Measurements from ENCODE around the gene HECTD4.
"Not testable (repeated sequence)": the region's sequence is repeated elsewhere in the genome, so short reads cannot be mapped to it uniquely, and the experiment has no call there.

Gene HECTD4

DNA sequence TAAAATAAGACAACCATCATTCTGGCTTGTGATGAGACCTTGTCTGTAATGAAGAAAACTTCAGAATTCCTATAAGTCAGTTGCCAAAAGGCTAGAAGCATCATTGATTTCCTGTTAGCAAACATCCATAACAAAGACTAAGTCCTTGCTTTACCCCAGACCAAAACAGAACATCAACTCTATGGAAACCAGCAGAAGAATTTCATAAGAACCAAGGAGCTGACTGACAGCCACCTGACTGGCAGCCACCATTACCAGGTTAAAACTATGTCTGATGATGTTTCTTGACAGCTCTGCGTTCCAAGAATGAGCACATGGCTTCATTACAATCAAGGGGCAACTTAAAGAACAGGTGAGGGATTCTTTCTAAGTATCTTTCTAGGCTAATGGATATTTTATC is 29.3 kb downstream of the HECTD4 start:
- DNase-seq: peak; percentile 42 to 52
- TF ChIP-seq POLR2A (IDR thresholded peaks at IDR 0.05; ENCODE audit: low read length): no peak
- no peak for TF ChIP-seq GATA1 (IDR thresholded peaks at IDR 0.05; ENCODE audit: low read depth, low read length)

DNA sequence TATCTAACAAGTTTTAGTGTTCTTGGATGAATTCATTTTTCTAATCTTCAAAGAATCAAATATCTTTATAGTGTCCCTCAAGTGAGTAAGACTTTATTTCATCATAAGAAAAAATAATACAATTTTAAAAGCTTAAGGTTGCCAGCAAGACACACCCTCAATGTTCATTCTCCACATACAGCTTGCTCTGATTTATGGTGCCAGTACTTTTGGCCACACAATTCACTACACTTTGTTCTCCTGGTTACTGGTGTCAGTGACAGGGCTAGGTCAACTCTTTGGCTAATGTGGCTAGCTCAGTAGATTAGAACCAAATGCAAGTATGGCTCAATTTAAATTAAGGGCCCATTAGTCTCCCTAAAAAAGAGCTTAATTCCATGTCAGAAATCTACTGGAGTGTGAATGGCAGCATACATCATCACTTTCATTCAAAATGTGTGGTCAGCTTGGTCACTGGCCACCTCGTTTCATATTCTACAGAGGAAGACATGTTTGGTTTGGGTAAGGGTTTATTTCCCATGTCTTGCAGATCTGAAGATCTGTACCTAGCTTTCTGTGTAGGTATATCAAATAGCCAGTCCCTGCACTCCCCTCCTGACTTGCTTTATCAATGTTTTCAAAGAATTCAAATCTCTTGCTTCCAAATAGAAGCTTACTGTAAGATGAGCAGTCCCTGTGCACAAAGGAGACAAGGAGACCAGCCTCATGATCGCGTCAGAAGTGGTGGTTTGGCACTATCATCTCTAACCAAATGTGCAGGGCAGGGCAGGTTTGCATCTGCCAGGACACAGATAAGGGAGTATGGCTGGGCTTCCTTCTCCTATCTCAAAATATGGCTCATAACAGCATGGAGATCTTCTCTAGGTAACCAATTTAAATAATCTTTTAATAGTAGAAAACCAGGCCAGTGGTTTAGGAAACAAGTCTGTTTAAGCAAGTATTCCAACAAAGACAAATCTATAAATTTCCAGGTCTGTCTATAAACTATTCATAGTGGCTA is 31.3 kb downstream of the HECTD4 start:
- peak; percentile 39 for TF ChIP-seq POLR2A (IDR thresholded peaks at IDR 0.05; ENCODE audit: low read length)
- TF ChIP-seq GATA1 (IDR thresholded peaks at IDR 0.05; ENCODE audit: low read depth, low read length): peak; percentile 96
- peak; percentile 96 to 99 for DNase-seq

DNA sequence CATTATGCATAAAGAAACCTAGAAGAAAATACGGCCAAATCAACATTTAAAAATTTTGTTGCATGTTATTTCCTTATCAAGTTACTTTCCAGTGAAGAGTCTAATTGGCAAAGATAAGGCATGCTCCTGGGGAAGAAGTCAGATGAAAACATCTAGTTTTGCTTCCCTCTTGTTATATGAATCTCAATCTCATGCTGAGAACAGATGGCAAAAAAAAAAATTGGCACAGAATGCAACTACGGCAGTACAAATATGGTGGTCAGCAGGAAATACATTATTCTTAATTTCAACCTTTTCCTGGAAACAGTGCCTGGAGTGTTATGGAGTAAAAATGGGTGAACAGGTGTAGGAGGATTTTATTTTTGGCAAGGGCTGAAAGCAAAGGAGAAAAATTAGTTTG is 32.8 kb downstream of the HECTD4 start:
- peak; percentile 63 to 66 for DNase-seq

DNA sequence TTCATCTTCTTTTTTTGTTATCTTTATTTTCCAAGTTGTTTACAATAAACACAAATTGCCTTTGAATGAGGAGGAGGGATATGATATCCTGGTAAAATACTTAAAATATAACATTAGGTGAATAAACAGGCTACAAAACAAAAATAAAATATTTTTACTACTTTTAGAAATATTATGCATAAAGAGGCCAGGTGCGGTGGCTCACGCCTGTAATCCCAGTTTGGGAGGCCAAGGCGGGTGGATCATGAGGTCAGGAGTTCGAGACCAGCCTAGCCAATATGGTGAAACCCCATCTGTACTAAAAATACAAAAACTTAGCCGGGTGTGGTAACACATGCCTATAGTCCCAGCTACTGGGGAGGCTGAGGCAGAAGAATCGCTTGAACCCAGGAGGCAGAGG is 33.3 kb downstream of the HECTD4 start:
- not testable (repeated sequence) for DNase-seq

More for the DNA sequence above, 32.8 kb downstream of the HECTD4 start:
- TF ChIP-seq POLR2A (IDR thresholded peaks at IDR 0.05; ENCODE audit: low read length): no peak

DNA sequence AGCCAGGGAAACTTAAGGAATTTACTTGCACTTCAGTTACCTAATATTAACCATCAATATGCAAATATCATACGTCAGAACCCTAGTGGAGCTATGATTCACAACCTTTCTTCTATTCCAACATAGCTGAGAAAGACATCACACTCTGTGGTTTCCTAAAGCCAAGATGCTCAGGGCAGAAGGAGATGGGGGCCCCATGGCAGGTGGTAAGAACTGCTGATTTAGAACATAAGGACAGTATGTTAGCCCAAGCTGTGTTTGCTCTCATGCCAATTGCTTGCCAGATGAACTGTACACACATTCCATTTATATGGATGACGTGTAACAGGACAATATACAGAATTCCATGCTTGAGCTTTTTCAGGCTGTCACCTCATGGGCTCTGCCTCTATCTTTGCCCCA is 34.6 kb downstream of the HECTD4 start:
- no peak for DNase-seq
- TF ChIP-seq GATA1 (IDR thresholded peaks at IDR 0.05; ENCODE audit: low read depth, low read length) (no peak), POLR2A (IDR thresholded peaks at IDR 0.05; ENCODE audit: low read length) (no peak)

DNA sequence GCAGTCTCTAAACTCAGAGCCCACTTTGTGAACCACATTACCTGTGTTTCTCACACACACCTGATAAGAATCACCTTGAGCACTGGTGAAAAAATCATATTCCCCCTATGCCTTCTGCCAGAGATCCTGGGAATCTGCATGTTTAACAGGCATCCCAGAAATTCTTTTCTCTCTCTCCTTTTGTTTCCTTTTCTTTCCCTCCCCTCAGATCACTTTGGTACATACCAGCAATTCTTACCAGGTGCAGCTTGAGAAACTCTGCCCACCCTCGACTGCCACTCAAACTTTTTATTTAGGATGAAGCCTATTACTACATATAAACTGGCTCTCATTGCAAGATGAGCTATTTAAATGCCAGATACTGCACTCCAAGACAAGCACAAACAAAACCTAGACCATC is 36.0 kb downstream of the HECTD4 start:
- TF ChIP-seq GATA1 (IDR thresholded peaks at IDR 0.05; ENCODE audit: low read depth, low read length): no peak
- TF ChIP-seq POLR2A (IDR thresholded peaks at IDR 0.05; ENCODE audit: low read length): no peak
- DNase-seq: no peak

DNA sequence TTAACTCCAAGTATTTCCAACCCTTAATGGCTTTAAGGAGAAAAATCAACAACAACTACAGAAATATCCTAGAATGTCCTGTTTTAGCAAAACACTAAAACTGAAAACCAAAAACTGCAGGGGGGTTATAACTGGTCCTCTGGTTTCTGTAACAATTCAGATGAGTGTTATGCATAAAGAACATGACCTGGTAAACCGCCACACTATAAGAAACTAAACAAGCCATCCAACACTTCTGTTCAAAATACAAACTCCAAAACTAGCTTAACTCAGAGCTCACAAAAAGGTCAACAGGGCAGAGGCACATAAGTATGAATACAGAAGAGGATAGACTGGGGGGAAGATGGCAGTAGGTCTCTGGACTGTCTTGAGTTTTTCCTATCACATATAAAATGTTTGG is 38.0 kb downstream of the HECTD4 start:
- TF ChIP-seq POLR2A (IDR thresholded peaks at IDR 0.05; ENCODE audit: low read length) (no peak), GATA1 (IDR thresholded peaks at IDR 0.05; ENCODE audit: low read depth, low read length) (no peak)
- no peak for DNase-seq

DNA sequence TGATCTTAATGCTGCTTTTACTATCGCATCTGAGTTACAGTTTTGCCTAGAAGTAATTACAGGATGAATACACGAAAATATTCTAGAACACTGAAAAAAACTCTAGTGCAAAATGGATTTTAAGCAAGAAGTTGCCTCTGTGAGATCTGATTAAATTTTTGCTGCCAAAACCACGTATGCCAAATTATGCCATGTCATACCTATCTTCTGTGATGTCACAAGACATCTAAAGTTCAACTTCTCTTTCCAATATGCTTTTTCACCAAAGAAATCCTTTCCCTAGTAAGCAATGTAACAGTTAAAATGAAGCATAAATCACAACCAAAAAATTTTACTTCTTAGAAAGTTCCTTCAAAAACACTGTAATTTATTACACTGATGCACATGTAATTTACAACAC is 39.6 kb downstream of the HECTD4 start:
- TF ChIP-seq POLR2A (IDR thresholded peaks at IDR 0.05; ENCODE audit: low read length): no peak
- no peak for TF ChIP-seq GATA1 (IDR thresholded peaks at IDR 0.05; ENCODE audit: low read depth, low read length)
- DNase-seq: peak; percentile 85 to 89

DNA sequence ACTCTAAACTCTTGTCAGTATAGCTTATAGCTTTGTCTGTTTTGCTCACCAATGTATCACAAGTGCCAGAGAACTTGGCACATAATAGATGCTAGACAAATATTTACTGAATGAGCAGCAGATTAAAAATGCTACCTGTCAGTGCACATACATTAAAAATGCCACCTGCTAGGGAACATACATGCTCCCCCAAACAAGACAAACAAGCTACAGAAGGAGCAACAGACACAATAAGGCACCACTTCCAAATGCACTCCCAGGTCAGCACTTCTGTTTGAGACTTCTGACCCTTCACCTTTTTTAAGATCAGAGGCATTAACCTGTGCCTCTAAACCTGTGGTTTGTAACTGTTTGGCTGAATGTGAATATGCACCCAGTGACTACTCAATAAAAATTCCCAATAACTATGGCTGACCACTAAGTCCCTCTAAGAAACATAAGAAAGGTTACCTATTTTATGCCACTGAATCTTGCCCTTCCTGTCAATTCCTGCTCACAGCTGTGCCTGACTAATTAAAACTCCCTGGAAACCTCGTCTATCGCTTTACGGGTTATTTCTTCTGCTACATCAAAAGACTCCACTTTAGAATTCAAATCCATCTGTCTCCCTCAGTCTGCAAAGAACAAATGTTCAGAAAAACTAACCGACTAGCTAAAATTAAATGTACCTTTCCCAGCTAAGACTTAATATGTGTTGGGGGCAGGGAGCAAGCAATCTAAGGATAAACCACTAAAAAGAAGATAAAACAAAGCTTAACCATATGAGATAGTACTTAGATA is 41.0 kb downstream of the HECTD4 start:
- DNase-seq: no peak
- TF ChIP-seq GATA1 (IDR thresholded peaks at IDR 0.05; ENCODE audit: low read depth, low read length): no peak
- no peak for TF ChIP-seq POLR2A (IDR thresholded peaks at IDR 0.05; ENCODE audit: low read length)

DNA sequence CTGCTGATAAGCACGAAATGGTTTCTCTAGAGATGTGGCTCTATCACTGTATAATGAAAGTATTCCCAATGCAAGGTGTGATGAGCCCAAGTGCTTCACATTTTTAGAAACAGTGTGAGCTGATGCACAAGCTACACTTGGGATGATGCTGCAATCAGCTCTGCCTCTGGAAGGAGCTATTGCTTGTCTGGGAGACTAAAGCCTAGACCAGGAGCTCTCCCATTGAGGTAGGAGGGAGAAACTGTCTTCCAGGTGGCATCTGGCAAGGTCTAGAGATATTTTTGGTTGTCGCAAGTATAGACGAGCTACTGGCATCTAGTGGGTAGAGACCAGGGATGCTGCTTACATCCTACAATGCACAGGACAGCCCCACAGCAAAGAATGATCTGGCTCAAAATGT is 42.0 kb downstream of the HECTD4 start:
- peak in 1 of 2 experiments; percentile 35 for DNase-seq
- TF ChIP-seq POLR2A (IDR thresholded peaks at IDR 0.05; ENCODE audit: low read length) (no peak), GATA1 (IDR thresholded peaks at IDR 0.05; ENCODE audit: low read depth, low read length) (no peak)

DNA sequence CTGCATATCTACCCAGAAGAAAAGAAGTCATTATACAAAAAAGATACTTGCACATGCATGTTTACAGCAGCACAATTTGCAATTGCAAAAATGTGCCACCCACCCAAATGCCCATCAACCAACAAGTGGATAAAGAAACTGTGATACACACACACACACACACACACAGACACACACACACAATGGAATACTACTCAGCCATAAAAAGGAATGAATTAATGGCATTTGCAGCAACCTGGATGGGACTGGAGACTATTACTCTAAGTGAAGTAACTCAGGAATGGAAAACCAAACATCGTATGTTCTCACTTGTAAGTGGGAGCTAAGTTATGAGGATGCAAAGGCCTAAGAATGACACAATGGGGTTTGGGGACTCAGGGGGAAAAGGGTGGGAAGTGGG is 47.2 kb downstream of the HECTD4 start:
- DNase-seq: not testable (repeated sequence)

DNA sequence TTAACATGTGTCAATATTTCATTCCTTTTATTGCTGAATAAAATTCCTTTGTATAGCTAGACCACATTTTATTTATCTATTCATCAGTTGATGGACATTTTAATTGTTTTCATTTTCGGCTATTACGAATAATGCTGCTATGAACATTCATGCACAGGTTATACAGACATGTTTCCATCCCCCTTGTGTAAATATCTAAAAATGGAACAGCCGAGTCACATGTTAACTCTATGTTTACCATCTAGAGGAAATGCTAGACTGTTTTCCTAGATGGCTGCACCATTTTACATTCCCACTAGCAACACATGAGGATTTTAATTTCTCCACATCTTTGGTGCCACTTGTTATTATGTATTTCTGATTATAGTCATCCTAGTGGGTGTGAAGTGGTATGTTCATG is 49.2 kb downstream of the HECTD4 start:
- no peak for DNase-seq
- TF ChIP-seq POLR2A (IDR thresholded peaks at IDR 0.05; ENCODE audit: low read length) (no peak), GATA1 (IDR thresholded peaks at IDR 0.05; ENCODE audit: low read depth, low read length) (no peak)

DNA sequence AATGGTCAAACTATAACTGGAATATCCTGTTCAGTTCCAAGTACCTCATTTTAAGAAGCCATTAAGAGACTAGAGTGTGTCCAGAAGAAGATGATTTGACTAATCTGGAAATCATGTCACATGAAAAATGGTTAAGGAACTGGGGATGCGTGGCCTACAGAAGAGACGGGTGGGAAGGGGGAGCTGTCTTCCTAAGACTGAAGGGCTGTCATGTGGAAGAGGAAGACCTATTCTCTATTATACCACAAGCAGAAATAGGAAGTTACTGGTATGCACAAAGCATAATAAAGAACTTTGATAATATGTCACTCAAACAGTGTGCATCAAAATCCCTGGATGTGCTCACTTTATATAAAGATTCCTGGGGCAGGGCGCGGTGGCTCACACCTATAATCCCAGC is 50.3 kb downstream of the HECTD4 start:
- no peak for TF ChIP-seq POLR2A (IDR thresholded peaks at IDR 0.05; ENCODE audit: low read length)
- no peak for TF ChIP-seq GATA1 (IDR thresholded peaks at IDR 0.05; ENCODE audit: low read depth, low read length)
- DNase-seq: no peak

DNA sequence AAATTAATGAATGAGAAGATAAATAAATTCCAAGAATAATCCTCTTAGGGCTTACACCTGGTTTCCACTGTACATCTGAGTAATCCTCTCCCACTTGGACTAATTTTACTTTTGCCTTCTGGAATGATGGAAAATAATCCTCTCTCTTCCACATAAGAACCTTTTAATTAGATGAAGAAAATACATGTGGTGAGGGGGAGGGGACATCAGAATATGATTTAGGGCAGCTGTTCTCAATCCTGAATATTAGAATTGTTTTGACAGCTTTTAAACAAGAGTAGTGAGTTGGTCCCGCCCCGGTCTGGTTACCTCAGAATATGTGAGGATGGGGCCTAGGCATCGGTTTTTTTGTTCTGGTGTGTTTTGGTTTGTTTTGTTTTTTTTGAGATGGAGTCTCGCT is 51.5 kb downstream of the HECTD4 start:
- no peak for DNase-seq
- no peak for TF ChIP-seq GATA1 (IDR thresholded peaks at IDR 0.05; ENCODE audit: low read depth, low read length)
- no peak for TF ChIP-seq POLR2A (IDR thresholded peaks at IDR 0.05; ENCODE audit: low read length)

Measured in erythroblast (primary cell).